ENCODE results near the gene MET. TPM values are rescaled to one million over a fixed set of nuclear protein-coding genes. Genes with fewer than 3 reads are reported as not detected.
A peak's percentile ranks its signal among the peaks of the same experiment; 100 is the strongest.
"Not testable (repeated sequence)": the region's sequence is repeated elsewhere in the genome, so short reads cannot be mapped to it uniquely, and the experiment has no call there.

Gene MET
- total and polyA plus RNA-seq, 10 of the 15 experiments (the other 5 are each of a cell fraction or from before 2014, with no cell fraction given) = 0.01 to 0.21 TPM; not detected in 8

- no peak for ATAC-seq
- WGBS (ENCODE audit: insufficient coverage, insufficient replicate concordance, low lambda C conversion rate, missing lambda C conversion rate) = 16% methylated on average over 2 of the region's 2 CpGs
- Histone ChIP-seq H3K79me2 (ENCODE audit: control insufficient read depth, insufficient read depth, low read length) (no peaks in the 10 kb centered on the region), H4K20me1 (ENCODE audit: control insufficient read depth, insufficient read depth) (no peaks in the 10 kb centered on the region), H3K27ac (ENCODE audit: control insufficient read depth, insufficient read depth) (no peak overlapping the region), H3K4me3 (no peak overlapping the region), H3K4me2 (ENCODE audit: control insufficient read depth, insufficient read depth) (no peak overlapping the region), H3K27me3 (replicated peaks in 1 of 2; ENCODE audit: control insufficient read depth in 2 of 2, insufficient read depth in 2 of 2, low read length in 1 of 2) (no peaks in the 10 kb centered on the region; a peak in 1 of 4 replicates), H3K4me1 (ENCODE audit: control insufficient read depth, insufficient read depth, low read length) (no peaks in the 10 kb centered on the region), H3K36me3 (ENCODE audit: control insufficient read depth in 2 of 2, insufficient read depth in 2 of 2, low read length in 1 of 2) (no peaks in the 10 kb centered on the region), H3K9ac (ENCODE audit: control insufficient read depth, insufficient read depth, low read length) (no peak overlapping the region), H3K9me3 (replicated peaks; ENCODE audit: control insufficient read depth, insufficient read depth, low read length) (no peaks in the 10 kb centered on the region), H2AFZ (ENCODE audit: control insufficient read depth, low read depth, low read length) (no peak overlapping the region)
- SMC1A ChIA-PET (ENCODE audit: uncharacterized antibody, unreplicated experiment) = interaction anchor here (1.5 kb wide), 1 partner anchor 221 kb away, joined by 3 read pairs; no protein-coding TSS in a partner anchor
- in situ Hi-C loops (cut with MboI) = loop anchor here (5.0 to 10.0 kb wide), 3 partner anchors 216 to 638 kb away; no protein-coding TSS in a partner anchor
- TF ChIP-seq ATF7 (IDR thresholded peaks at IDR 0.05; ENCODE audit: low read depth) = peak; percentile 78
- TF ChIP-seq BMI1 (IDR thresholded peaks at IDR 0.05; ENCODE audit: borderline replicate concordance) = no peak
- TF ChIP-seq, protein P1, sequence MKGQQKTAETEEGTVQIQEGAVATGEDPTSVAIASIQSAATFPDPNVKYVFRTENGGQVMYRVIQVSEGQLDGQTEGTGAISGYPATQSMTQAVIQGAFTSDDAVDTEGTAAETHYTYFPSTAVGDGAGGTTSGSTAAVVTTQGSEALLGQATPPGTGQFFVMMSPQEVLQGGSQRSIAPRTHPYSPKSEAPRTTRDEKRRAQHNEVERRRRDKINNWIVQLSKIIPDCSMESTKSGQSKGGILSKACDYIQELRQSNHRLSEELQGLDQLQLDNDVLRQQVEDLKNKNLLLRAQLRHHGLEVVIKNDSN (IDR thresholded peaks at IDR 0.05; ENCODE audit: borderline replicate concordance, extremely low read length, insufficient read depth, low read depth, low read length) = no peak
- no peak for TF ChIP-seq SP1 (IDR thresholded peaks at IDR 0.05; ENCODE audit: low read depth, low read length)
- no peak for TF ChIP-seq SMAD5 (IDR thresholded peaks at IDR 0.05; ENCODE audit: low read depth)
- no peak for TF ChIP-seq MXI1 (IDR thresholded peaks at IDR 0.05; ENCODE audit: low read depth, low read length)
- no peak for FAIRE-seq
- CTCF ChIA-PET = interaction anchor here (0.8 to 3.0 kb wide), 2 partner anchors 9 to 221 kb away, joined by 3 to 20 read pairs; no protein-coding TSS in a partner anchor
- DNase-seq (ENCODE audit: low read depth, low spot score) = no peak
- BruUV-seq (replicated peaks) = no TSS peak
- intact Hi-C loops (cut with micrococcal nuclease; ENCODE audit: unreplicated experiment) = no loop called here
- POLR2A ChIA-PET = no interaction called here
- RAD21 ChIA-PET (ENCODE audit: unreplicated experiment) = no interaction called here
Observed at GRCh38 chr7:116812860-116813259, 140.9 kb downstream of the MET start.

GRCh38 chr7:116813371-116813770, 141.4 kb downstream of the MET start:
- BruUV-seq (replicated peaks); H3K27me3 ChIP-seq (replicated peaks in 1 of 2; ENCODE audit: control insufficient read depth in 2 of 2, insufficient read depth in 2 of 2, low read length in 1 of 2); H3K4me2 ChIP-seq (ENCODE audit: control insufficient read depth, insufficient read depth); H4K20me1 ChIP-seq (ENCODE audit: control insufficient read depth, insufficient read depth); FAIRE-seq; H3K4me3 ChIP-seq; ATAC-seq; RAD21 ChIA-PET (ENCODE audit: unreplicated experiment); intact Hi-C loops (cut with micrococcal nuclease; ENCODE audit: unreplicated experiment); H2AFZ ChIP-seq (ENCODE audit: control insufficient read depth, low read depth, low read length); DNase-seq (ENCODE audit: low read depth, low spot score); H3K79me2 ChIP-seq (ENCODE audit: control insufficient read depth, insufficient read depth, low read length); H3K9ac ChIP-seq (ENCODE audit: control insufficient read depth, insufficient read depth, low read length); H3K4me1 ChIP-seq (ENCODE audit: control insufficient read depth, insufficient read depth, low read length); H3K36me3 ChIP-seq (ENCODE audit: control insufficient read depth in 2 of 2, insufficient read depth in 2 of 2, low read length in 1 of 2); POLR2A ChIA-PET; H3K27ac ChIP-seq (ENCODE audit: control insufficient read depth, insufficient read depth); H3K9me3 ChIP-seq (replicated peaks; ENCODE audit: control insufficient read depth, insufficient read depth, low read length): not testable (repeated sequence)
- 34% methylated on average over 3 of the region's 3 CpGs for WGBS (ENCODE audit: insufficient coverage, insufficient replicate concordance, low lambda C conversion rate, missing lambda C conversion rate)
- ChIA-PET SMC1A (ENCODE audit: uncharacterized antibody, unreplicated experiment) (interaction anchor here (0.6 to 1.5 kb wide), 2 partner anchors 221 to 737 kb away, joined by 3 read pairs; no protein-coding TSS in a partner anchor), CTCF (interaction anchor here (0.8 to 3.0 kb wide), 3 partner anchors 10 to 554 kb away, joined by 3 to 20 read pairs (median 7); no protein-coding TSS in a partner anchor)
- in situ Hi-C loops (cut with MboI) = loop anchor here (5.0 to 10.0 kb wide), 3 partner anchors 216 to 639 kb away; no protein-coding TSS in a partner anchor
